GM10266 (cell line): ENCODE results near the gene SLCO2A1.

Experiments used
- DNase-seq: peaks from one replicate; pipeline ENCODE4 v3.0.0; 2012; ENCODE audit errors: extremely low spot score
- CTCF ChIP-seq: IDR thresholded peaks from 2 replicates; pipeline ENCODE4 v1.5.1; 2012; ENCODE audit warnings: mild to moderate bottlenecking, low read depth; ENCODE audit not compliant: control insufficient read depth, insufficient read depth; ENCODE audit errors: missing control alignments

Gene SLCO2A1

GRCh38 chr3:133881492-133881891 lies 148.2 kb downstream of the SLCO2A1 start:
- no peak for DNase-seq
- TF ChIP-seq CTCF = no peak

GRCh38 chr3:133880886-133881455 lies 148.8 kb downstream of the SLCO2A1 start:
- no peak for TF ChIP-seq CTCF
- no peak for DNase-seq

DNA sequence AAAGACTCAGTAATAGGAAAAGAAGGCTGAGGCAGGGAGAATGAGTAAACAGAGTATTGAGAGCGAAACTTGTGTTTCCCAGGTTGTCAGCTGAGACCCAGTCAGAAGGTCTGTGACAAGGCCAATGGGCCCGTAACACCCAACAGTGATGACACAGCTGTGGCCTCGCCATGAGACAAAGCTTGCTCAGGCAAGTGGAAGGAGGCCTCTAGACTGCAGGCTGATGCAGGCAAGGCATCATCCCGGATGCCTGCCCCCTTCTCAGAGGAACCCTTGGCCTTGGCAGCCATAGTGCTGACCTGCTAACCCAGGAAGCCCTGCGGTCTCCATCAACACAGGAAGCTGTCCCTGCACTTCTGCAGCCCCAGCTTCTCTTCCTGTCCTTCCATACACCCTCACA lies 149.4 kb downstream of the SLCO2A1 start:
- no peak for DNase-seq

DNA sequence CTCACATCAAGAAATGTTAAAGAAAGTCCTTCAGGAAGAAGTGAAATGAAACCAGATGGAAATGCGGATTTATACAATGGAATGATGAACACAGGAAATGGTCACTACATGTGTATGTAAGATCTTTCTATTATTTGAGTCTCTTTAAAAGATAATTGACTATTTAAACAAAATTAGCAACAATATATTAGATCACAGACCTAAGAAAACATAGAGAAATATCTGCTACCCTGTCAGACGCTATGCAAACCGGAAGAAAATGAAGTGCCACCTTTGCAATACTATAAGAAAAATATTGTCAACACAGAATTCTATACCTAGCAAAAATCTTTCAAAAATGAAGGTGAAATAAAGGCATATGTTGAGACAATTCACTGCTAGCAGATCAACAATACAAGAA lies 151.2 kb downstream of the SLCO2A1 start:
- no peak for DNase-seq
- TF ChIP-seq CTCF = no peak

More for the DNA sequence above, 149.4 kb downstream of the SLCO2A1 start:
- TF ChIP-seq CTCF = no peak
